PFSK-1 (cell line): ENCODE results near the gene UFC1.

Experiments
- FOXP2 ChIP-seq: optimal IDR thresholded peaks from 2 replicates; pipeline ENCODE3; 2011; ENCODE audit warnings: borderline replicate concordance, control low read depth, inconsistent platforms; ENCODE audit not compliant: insufficient read depth; ENCODE audit errors: extremely low read length, extremely low read depth
- POLR2AphosphoS5 ChIP-seq: IDR thresholded peaks from 2 replicates; pipeline ENCODE4 v1.6.1; 2012; ENCODE audit warnings: low read depth, mild to moderate bottlenecking, control low read depth, low read length, moderate library complexity
- REST ChIP-seq, 2 experiments: IDR thresholded peaks; 2 replicates each; pipeline versions ENCODE4 v1.6.1 to v1.8.0; 2011 to 2012; ENCODE audit warnings: low read depth in 2 of 2, low read length in 2 of 2, control low read depth in 1 of 2, inconsistent platforms in 1 of 2, mild to moderate bottlenecking in 1 of 2, moderate library complexity in 1 of 2; ENCODE audit not compliant: insufficient read depth in 1 of 2
- SIN3A ChIP-seq: IDR thresholded peaks from 2 replicates; pipeline ENCODE4 v1.6.1; 2012; ENCODE audit warnings: mild to moderate bottlenecking, low read length, moderate library complexity, borderline replicate concordance; ENCODE audit not compliant: insufficient read depth
- TAF1 ChIP-seq: IDR thresholded peaks from 2 replicates; pipeline ENCODE4 v1.6.1; 2012; ENCODE audit warnings: low read length, control low read depth, borderline replicate concordance; ENCODE audit not compliant: insufficient read depth

The UFC1 gene

DNA sequence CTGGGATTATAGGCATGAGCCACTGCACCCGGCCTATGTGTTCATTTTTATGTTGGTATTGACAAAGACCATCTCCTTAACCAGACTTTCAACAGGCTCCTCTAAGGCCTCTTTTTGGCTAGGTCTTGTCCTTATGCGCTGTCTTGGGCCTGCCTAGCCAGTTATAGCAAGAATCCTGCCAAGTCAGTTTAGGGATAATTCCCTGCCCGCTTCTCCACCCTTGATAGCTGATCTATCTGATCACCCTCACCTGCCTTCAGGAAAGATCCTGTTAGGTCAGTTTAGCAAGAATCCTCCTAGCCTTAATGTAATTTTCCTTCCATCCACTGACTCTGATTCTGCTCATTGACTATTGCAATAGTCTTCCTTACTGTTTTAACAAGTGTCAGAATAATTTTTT lies 25.9 kb downstream of the UFC1 start:
- TF ChIP-seq POLR2AphosphoS5 (no peak), FOXP2 (no peak), REST (IDR thresholded peaks at IDR 0.05; ENCODE audit: insufficient read depth in 1 of 2, low read depth in 2 of 2, low read length in 2 of 2) (no peak), SIN3A (no peak), TAF1 (no peak)

GRCh38 chr1:161180639-161181038 lies 26.9 kb downstream of the UFC1 start:
- TF ChIP-seq POLR2AphosphoS5 (no peak), TAF1 (no peak), FOXP2 (no peak), REST (IDR thresholded peaks at IDR 0.05; ENCODE audit: insufficient read depth in 1 of 2, low read depth in 2 of 2, low read length in 2 of 2) (no peak), SIN3A (no peak)

DNA sequence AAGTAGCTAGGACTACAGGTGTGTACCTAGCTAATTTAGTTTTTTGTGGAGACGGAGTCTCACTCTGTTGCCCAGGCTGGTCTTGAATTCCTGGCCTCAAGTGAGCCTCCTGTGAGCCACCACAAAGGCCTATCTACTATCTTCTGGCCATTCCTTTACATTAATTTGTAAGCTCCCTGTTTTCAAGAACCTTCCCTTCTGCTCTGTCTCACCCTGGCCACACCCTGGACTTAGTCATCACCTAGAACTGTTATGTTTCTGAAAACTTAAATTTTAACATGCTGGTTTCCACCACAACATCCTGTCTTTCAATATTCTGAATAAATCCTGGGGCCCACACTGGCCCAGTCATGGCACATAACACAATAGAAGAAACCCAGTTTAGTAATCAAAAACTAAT lies 28.4 kb downstream of the UFC1 start:
- TF ChIP-seq FOXP2 (no peak), REST (IDR thresholded peaks at IDR 0.05; ENCODE audit: insufficient read depth in 1 of 2, low read depth in 2 of 2, low read length in 2 of 2) (no peak), TAF1 (no peak), POLR2AphosphoS5 (no peak), SIN3A (no peak)

DNA sequence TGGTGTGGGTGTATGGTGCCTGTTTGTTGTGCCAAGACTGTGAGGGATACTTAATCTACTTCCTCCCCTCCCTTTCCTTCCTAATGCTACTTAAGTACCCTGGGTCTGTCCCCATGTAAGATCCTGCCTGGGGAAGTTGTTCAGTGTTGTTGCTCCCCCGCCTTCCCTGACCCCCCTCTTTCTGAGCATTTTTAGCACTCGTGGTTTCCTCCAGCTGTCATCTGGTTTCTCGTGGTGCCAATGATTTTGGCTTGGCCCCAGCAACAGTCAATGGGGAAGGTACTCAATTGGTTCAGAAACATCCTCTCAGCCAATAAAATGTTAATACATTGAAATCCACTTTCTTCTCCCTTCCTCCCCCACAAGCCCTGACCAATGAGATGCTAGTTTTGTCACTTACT lies 31.5 kb downstream of the UFC1 start:
- TF ChIP-seq TAF1 (no peak), FOXP2 (no peak), POLR2AphosphoS5 (no peak), SIN3A (no peak), REST (IDR thresholded peaks at IDR 0.05; ENCODE audit: insufficient read depth in 1 of 2, low read depth in 2 of 2, low read length in 2 of 2) (no peak)

DNA sequence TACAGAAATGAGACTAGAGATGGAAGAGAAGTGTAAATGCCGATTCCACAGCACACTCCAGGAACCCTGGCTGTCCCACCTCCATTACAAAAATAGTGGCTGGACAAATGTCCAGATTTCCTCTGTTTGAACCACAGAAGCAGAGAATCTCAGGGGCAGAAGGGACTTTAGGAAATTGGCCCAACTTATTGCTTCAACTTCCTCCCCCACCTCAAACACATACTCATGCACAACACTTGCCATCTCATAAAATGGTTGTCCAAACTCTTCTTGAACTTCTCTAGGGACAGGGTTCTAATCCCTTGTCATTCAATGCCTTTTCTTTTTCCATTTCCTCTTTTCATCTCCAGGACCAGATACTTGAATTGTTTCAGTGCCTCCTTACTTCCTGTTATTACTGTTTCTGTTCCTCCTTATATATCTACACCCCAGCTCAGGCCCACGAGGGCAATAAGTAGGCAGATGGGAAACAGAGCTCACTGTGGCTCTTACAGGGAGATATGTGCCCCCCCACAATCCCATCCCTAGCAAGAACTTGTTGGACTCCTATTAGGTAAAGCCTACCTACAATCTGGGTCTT lies 32.0 kb downstream of the UFC1 start:
- TF ChIP-seq REST (IDR thresholded peaks at IDR 0.05; ENCODE audit: insufficient read depth in 1 of 2, low read depth in 2 of 2, low read length in 2 of 2), result no peak
- TF ChIP-seq TAF1, result no peak
- no peak for TF ChIP-seq SIN3A
- no peak for TF ChIP-seq POLR2AphosphoS5
- no peak for TF ChIP-seq FOXP2
